SK-N-SH (cell line): ENCODE data around the gene DNAJC17. TPM values are rescaled to one million over a fixed set of nuclear protein-coding genes. Genes with fewer than 3 reads are reported as not detected.
A peak's percentile ranks its signal among the peaks of the same experiment; 100 is the strongest.

Experiments
- CTCF ChIA-PET: fragments of 300-600, 350-600 bp; formaldehyde crosslinking; extraction: SDS; loops from one replicate; lab custom pipeline; 2021; lab: Yijun Ruan, JAX
- POLR2A ChIA-PET: fragments of 350-600 bp; sonication (Branson Sonifier 250); formaldehyde crosslinking; extraction: SDS; loops from one replicate; lab custom pipeline; 2020; ENCODE audit warnings: antibody characterized with exemption, inconsistent platforms; lab: Yijun Ruan, JAX
- DNase-seq: peaks from one replicate; pipeline ENCODE4 v3.0.0; 2012
- H2AFZ ChIP-seq: fragments of 200-600 bp; sonication (generic); 2 replicates; pipeline ENCODE4 v1.8.1; 2016; ENCODE audit warnings: antibody characterized with exemption, mild to moderate bottlenecking, low read depth
- H3F3A ChIP-seq: fragments of 200-600 bp; sonication (generic); replicated peaks from 2 replicates; pipeline ENCODE3; 2016; ENCODE audit warnings: antibody characterized with exemption, mild to moderate bottlenecking; ENCODE audit not compliant: insufficient read depth
- H3K27ac ChIP-seq, 2 experiments: fragments of 200-500 bp in 1 of 2; fragments of 200-600 bp in 1 of 2; sonication (Bioruptor generic) in 1 of 2; sonication (generic), shearing (Covaris generic) in 1 of 2; 2 replicates each; pipeline versions ENCODE4 v1.5.1 to v1.6.1; 2014 to 2016; ENCODE audit warnings: low read depth in 2 of 2, inconsistent platforms in 1 of 2, low read length in 1 of 2, mild to moderate bottlenecking in 1 of 2, mixed read lengths in 1 of 2
- H3K27me3 ChIP-seq: fragments of 200-600 bp; sonication (generic), shearing (Covaris generic); 2 replicates; pipeline ENCODE4 v1.6.1; 2016; ENCODE audit warnings: mixed run types; ENCODE audit not compliant: insufficient read depth
- H3K36me3 ChIP-seq, 2 experiments: fragments of 200-500 bp in 1 of 2; fragments of 200-600 bp in 1 of 2; sonication (Bioruptor generic) in 1 of 2; sonication (generic) in 1 of 2; replicated peaks in 1 of 2; 2 replicates each; pipeline versions ENCODE3 to v1.5.1; 2014 to 2016; ENCODE audit warnings: low read length in 1 of 2, mild to moderate bottlenecking in 1 of 2; ENCODE audit not compliant: insufficient read depth in 2 of 2, control insufficient read depth in 1 of 2
- H3K4me1 ChIP-seq, 2 experiments: fragments of 200-500 bp in 1 of 2; fragments of 200-600 bp in 1 of 2; sonication (Bioruptor generic) in 1 of 2; sonication (generic), shearing (Covaris generic) in 1 of 2; 2 replicates each; pipeline versions ENCODE4 v1.5.1 to v1.6.1; 2014 to 2016; ENCODE audit warnings: low read depth in 1 of 2, low read length in 1 of 2, mixed run types in 1 of 2; ENCODE audit not compliant: insufficient read depth in 2 of 2, control insufficient read depth in 1 of 2
- H3K4me2 ChIP-seq: fragments of 200-600 bp; sonication (generic), shearing (Covaris generic); 2 replicates; pipeline ENCODE4 v1.6.1; 2017; ENCODE audit warnings: mixed run types
- H3K4me3 ChIP-seq, 2 experiments: fragments of 200-500 bp in 1 of 2; fragments of 200-600 bp in 1 of 2; sonication (Bioruptor generic) in 1 of 2; sonication (generic), shearing (Covaris generic) in 1 of 2; 2 replicates each; pipeline versions ENCODE4 v1.5.1 to v1.8.1; 2014 to 2016; ENCODE audit warnings: low read depth in 2 of 2, inconsistent platforms in 1 of 2, low read length in 1 of 2, mild to moderate bottlenecking in 1 of 2, mixed read lengths in 1 of 2, moderate library complexity in 1 of 2
- H3K79me2 ChIP-seq: fragments of 200-600 bp; sonication (generic); 2 replicates; pipeline ENCODE4 v1.8.1; 2017; ENCODE audit warnings: mild to moderate bottlenecking; ENCODE audit not compliant: insufficient read depth
- H3K9ac ChIP-seq: fragments of 200-600 bp; sonication (generic); 2 replicates; pipeline ENCODE4 v1.6.1; 2017; ENCODE audit warnings: mixed run types
- H3K9me2 ChIP-seq: fragments of 200-600 bp; sonication (generic); 2 replicates; pipeline ENCODE4 v1.6.1; 2017; ENCODE audit warnings: mixed run types
- H3K9me3 ChIP-seq: fragments of 200-600 bp; sonication (generic); 2 replicates; pipeline ENCODE4 v1.6.1; 2017; ENCODE audit warnings: mixed run types, mild to moderate bottlenecking, moderate library complexity
- H4K20me1 ChIP-seq: fragments of 200-600 bp; sonication (generic); 2 replicates; pipeline ENCODE4 v1.6.1; 2017; ENCODE audit warnings: mild to moderate bottlenecking, mixed run types; ENCODE audit not compliant: insufficient read depth
- CHD2 ChIP-seq: fragments of 150-350 bp; IDR thresholded peaks from 2 replicates; pipeline ENCODE4 v1.6.1; 2018; ENCODE audit warnings: low read length; ENCODE audit not compliant: partially characterized antibody
- CTCF ChIP-seq: fragments of 200-600 bp; sonication (generic); IDR thresholded peaks from 2 replicates; pipeline ENCODE4 v1.6.1; 2017; ENCODE audit warnings: antibody characterized with exemption, mild to moderate bottlenecking, moderate library complexity
- ELF1 ChIP-seq: IDR thresholded peaks from 2 replicates; pipeline ENCODE4 v1.4.0; 2012
- GABPA ChIP-seq: IDR thresholded peaks from 2 replicates; pipeline ENCODE4 v1.4.0; 2012; ENCODE audit warnings: low read depth, mild to moderate bottlenecking
- GATA2 ChIP-seq: sonication (generic); formaldehyde crosslinking; IDR thresholded peaks from 2 replicates; pipeline ENCODE4 v1.5.0; 2020; ENCODE audit warnings: mild to moderate bottlenecking, missing genetic modification reagents
- MEF2A ChIP-seq: IDR thresholded peaks from 2 replicates; pipeline ENCODE4 v1.4.0; 2012; ENCODE audit warnings: low read depth, borderline replicate concordance
- MXI1 ChIP-seq: IDR thresholded peaks from 2 replicates; pipeline ENCODE4 v1.6.1; 2012; ENCODE audit warnings: mild to moderate bottlenecking, low read depth, low read length, improper control_type of control experiment
- NFIC ChIP-seq: IDR thresholded peaks from 2 replicates; pipeline ENCODE4 v1.4.0; 2012; ENCODE audit warnings: borderline replicate concordance
- POLR2AphosphoS5 ChIP-seq: IDR thresholded peaks from 2 replicates; pipeline ENCODE4 v1.6.1; 2012; ENCODE audit warnings: low read depth, low read length
- RAD21 ChIP-seq: IDR thresholded peaks from 2 replicates; pipeline ENCODE4 v1.6.1; 2012; ENCODE audit warnings: mild to moderate bottlenecking, low read length
- REST ChIP-seq: IDR thresholded peaks from 2 replicates; pipeline ENCODE4 v1.6.1; 2012; ENCODE audit warnings: mild to moderate bottlenecking, low read depth, low read length, moderate library complexity
- RFX5 ChIP-seq: IDR thresholded peaks from 2 replicates; pipeline ENCODE4 v1.6.1; 2012; ENCODE audit warnings: mild to moderate bottlenecking, improper control_type of control experiment, low read length
- SIN3A ChIP-seq: IDR thresholded peaks from 2 replicates; pipeline ENCODE4 v1.6.1; 2012; ENCODE audit warnings: low read depth, mild to moderate bottlenecking, low read length, moderate library complexity, borderline replicate concordance
- TCF12 ChIP-seq: IDR thresholded peaks from 2 replicates; pipeline ENCODE4 v1.4.0; 2012
- TEAD4 ChIP-seq: IDR thresholded peaks from 2 replicates; pipeline ENCODE4 v1.4.0; 2012; ENCODE audit warnings: mild to moderate bottlenecking, borderline replicate concordance; ENCODE audit not compliant: insufficient read depth
- USF1 ChIP-seq: IDR thresholded peaks from 2 replicates; pipeline ENCODE4 v1.4.0; 2012; ENCODE audit warnings: low read depth, borderline replicate concordance
- USF2 ChIP-seq: fragments of 150-350 bp; IDR thresholded peaks from 2 replicates; pipeline ENCODE4 v1.6.1; 2017; ENCODE audit warnings: antibody characterized with exemption, low read length, low read depth, borderline replicate concordance
- YY1 ChIP-seq: IDR thresholded peaks from 2 replicates; pipeline ENCODE4 v1.4.0; 2012; ENCODE audit warnings: low read depth, mild to moderate bottlenecking
- WGBS: methylation state at CpG from one replicate; pipeline ENCODE4 v1.1.6; 2017; ENCODE audit warnings: low lambda C conversion rate; 5-methylcytosine and 5-hydroxymethylcytosine counted together
- polyA plus RNA-seq, 3 experiments: library from polyadenylated mRNA; depleted of rRNA; stranded (reverse); fragments of >200 nt; gene quantifications; 2 replicates each; pipeline ENCODE4 v1.2.3, GENCODE V29; 2012
- TF ChIP-seq, protein P1 (sequence below): IDR thresholded peaks from 2 replicates; pipeline ENCODE4 v1.4.0; 2012; ENCODE audit warnings: low read depth, borderline replicate concordance

DNAJC17 gene
- polyA plus RNA-seq, 1 of the 3 experiments (the other 2 are of a cell fraction), result 61.6 TPM

- CTCF ChIA-PET, result interaction anchor here (0.6 to 31.8 kb wide), 4 partner anchors 10 to 67 kb away, joined by 3 to 555 read pairs (median 16); partner anchors contain the start of gene RMDN3
- 97% methylated on average over 3 of the region's 3 CpGs for WGBS
- TF ChIP-seq RAD21, result no peak
- TF ChIP-seq GABPA, result no peak
- no peak for TF ChIP-seq ELF1
- TF ChIP-seq MEF2A, result no peak
- TF ChIP-seq POLR2AphosphoS5, result no peak
- TF ChIP-seq USF1, result no peak
- TF ChIP-seq TCF12, result no peak
- TF ChIP-seq TEAD4, result no peak
- TF ChIP-seq SIN3A, result no peak
- no peak for TF ChIP-seq CHD2
- TF ChIP-seq YY1, result no peak
- no peak for TF ChIP-seq USF2
- no peak for DNase-seq
- H3K9me2 ChIP-seq, result no peaks in the 10 kb centered on the region
- no peak overlapping the region for H3K4me2 ChIP-seq
- H2AFZ ChIP-seq, result no peak overlapping the region
- H4K20me1 ChIP-seq, result peaks cover 7% of the 10 kb centered on the region; the same call in 1 of the 2 replicates
- H3K36me3 ChIP-seq, result peaks cover 0 to 5% of the 10 kb centered on the region in 2 experiments
- POLR2A ChIA-PET, result no interaction called here
- no peak overlapping the region for H3K9ac ChIP-seq
- H3K27me3 ChIP-seq, result no peaks in the 10 kb centered on the region
- peaks cover 63% of the 10 kb centered on the region for H3K79me2 ChIP-seq
- no peak overlapping the region for H3K4me3 ChIP-seq
- H3K27ac ChIP-seq, result peak overlapping the region in 1 of 2 experiments; percentile 86; a peak in 1 of 4 replicates
- no peaks in the 10 kb centered on the region for H3K9me3 ChIP-seq
- peaks cover 15% of the 10 kb centered on the region for H3F3A ChIP-seq
- H3K4me1 ChIP-seq, result peaks cover 2 to 9% of the 10 kb centered on the region in 2 experiments; a peak in 2 of 4 replicates
These were observed 14.9 kb downstream of the DNAJC17 start for GRCh38 chr15:40792394-40792793.

- Histone ChIP-seq H3K79me2 (peaks cover 59% of the 10 kb centered on the region), H3K4me1 (peaks cover 2 to 16% of the 10 kb centered on the region in 2 experiments; a peak in 3 of 4 replicates), H3K9me3 (no peaks in the 10 kb centered on the region), H3K27me3 (no peaks in the 10 kb centered on the region), H3K4me3 (no peak overlapping the region), H4K20me1 (peaks cover 19% of the 10 kb centered on the region), H3K9me2 (no peaks in the 10 kb centered on the region), H3K27ac (peak overlapping the region in 1 of 2 experiments; percentile 34; a peak in 2 of 4 replicates), H3K9ac (no peak overlapping the region), H3F3A (peaks cover 15% of the 10 kb centered on the region), H2AFZ (no peak overlapping the region), H3K36me3 (peaks cover 0 to 5% of the 10 kb centered on the region in 2 experiments), H3K4me2 (no peak overlapping the region)
- ChIA-PET CTCF (interaction anchor here (2.4 to 31.8 kb wide), 3 partner anchors 8 to 67 kb away, joined by 8 to 555 read pairs (median 24); partner anchors contain the start of gene RMDN3), POLR2A (no interaction called here)
- WGBS, result 81% methylated on average over 3 of the region's 3 CpGs
- DNase-seq, result no peak
- no peak for TF ChIP-seq REST
- no peak for TF ChIP-seq CTCF
- TF ChIP-seq, protein P1, sequence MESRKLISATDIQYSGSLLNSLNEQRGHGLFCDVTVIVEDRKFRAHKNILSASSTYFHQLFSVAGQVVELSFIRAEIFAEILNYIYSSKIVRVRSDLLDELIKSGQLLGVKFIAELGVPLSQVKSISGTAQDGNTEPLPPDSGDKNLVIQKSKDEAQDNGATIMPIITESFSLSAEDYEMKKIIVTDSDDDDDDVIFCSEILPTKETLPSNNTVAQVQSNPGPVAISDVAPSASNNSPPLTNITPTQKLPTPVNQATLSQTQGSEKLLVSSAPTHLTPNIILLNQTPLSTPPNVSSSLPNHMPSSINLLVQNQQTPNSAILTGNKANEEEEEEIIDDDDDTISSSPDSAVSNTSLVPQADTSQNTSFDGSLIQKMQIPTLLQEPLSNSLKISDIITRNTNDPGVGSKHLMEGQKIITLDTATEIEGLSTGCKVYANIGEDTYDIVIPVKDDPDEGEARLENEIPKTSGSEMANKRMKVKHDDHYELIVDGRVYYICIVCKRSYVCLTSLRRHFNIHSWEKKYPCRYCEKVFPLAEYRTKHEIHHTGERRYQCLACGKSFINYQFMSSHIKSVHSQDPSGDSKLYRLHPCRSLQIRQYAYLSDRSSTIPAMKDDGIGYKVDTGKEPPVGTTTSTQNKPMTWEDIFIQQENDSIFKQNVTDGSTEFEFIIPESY, result no peak
- no peak for TF ChIP-seq RFX5
- no peak for TF ChIP-seq NFIC
- TF ChIP-seq MXI1, result no peak
- no peak for TF ChIP-seq GATA2 (CRISPR knock-in tag)
These were observed 16.6 kb downstream of the DNAJC17 start for GRCh38 chr15:40790718-40791117.
